Activated T-cell treated with anti-CD3 and anti-CD28 coated beads, Interleukin-2, amount 50 U/mL, for 4 hours (primary cell): ENCODE data around the gene AGR3. TPM values are rescaled to one million over a fixed set of nuclear protein-coding genes. Genes with fewer than 3 reads are reported as not detected.

ENCODE experiments used
- ATAC-seq, 2 donors: fragments of 200-7000 bp; cut with Tn5 transposase; one replicate each; pipeline ENCODE4 v1.10.0; 2021
- DNase-seq: peaks from one replicate; pipeline ENCODE4 v3.0.0-alpha.2; 2020
- H3K27me3 Mint-ChIP-seq: one replicate; pipeline ENCODE4 v1.8.0; 2021; ENCODE audit warnings: low read depth, mixed read lengths
- H3K36me3 Mint-ChIP-seq: one replicate; pipeline ENCODE4 v1.8.0; 2022; ENCODE audit warnings: mixed read lengths; ENCODE audit not compliant: insufficient read depth
- H3K4me1 Mint-ChIP-seq: one replicate; pipeline ENCODE4 v1.8.0; 2021; ENCODE audit warnings: low read depth, mixed read lengths
- H3K4me3 Mint-ChIP-seq: one replicate; pipeline ENCODE4 v1.8.0; 2021; ENCODE audit warnings: mild to moderate bottlenecking, moderate library complexity, mixed read lengths
- H3K9me3 Mint-ChIP-seq: one replicate; pipeline ENCODE4 v1.8.0; 2021; ENCODE audit warnings: mixed read lengths
- total RNA-seq, 3 donors: library from RNA; stranded (reverse); gene quantifications; one replicate each; pipeline ENCODE4 v1.2.1, GENCODE V29; 2021

Gene AGR3
- total RNA-seq, 3 donors from 2014 or later = not detected

GRCh38 chr7:16913643-16914042 lies 31.9 kb upstream of the AGR3 start:
- no peak for ATAC-seq
- no peaks in the 10 kb centered on the region for H3K27me3 Mint-ChIP-seq
- no peak overlapping the region for H3K4me3 Mint-ChIP-seq
- H3K36me3 Mint-ChIP-seq = no peaks in the 10 kb centered on the region
- DNase-seq = no peak
- H3K9me3 Mint-ChIP-seq = peaks cover 2% of the 10 kb centered on the region
- no peaks in the 10 kb centered on the region for H3K4me1 Mint-ChIP-seq

GRCh38 chr7:16912540-16912939 lies 30.8 kb upstream of the AGR3 start:
- ATAC-seq = no peak
- Mint-ChIP-seq H3K4me1 (no peaks in the 10 kb centered on the region), H3K9me3 (peaks cover 2% of the 10 kb centered on the region), H3K36me3 (no peaks in the 10 kb centered on the region), H3K4me3 (no peak overlapping the region), H3K27me3 (no peaks in the 10 kb centered on the region)
- DNase-seq = no peak

- Mint-ChIP-seq H3K4me3 (no peak overlapping the region), H3K36me3 (no peaks in the 10 kb centered on the region)
- no peak for ATAC-seq
These were observed 26.8 kb upstream of the AGR3 start for GRCh38 chr7:16908561-16908960.

GRCh38 chr7:16905300-16906044 lies 23.7 kb upstream of the AGR3 start:
- H3K4me1 Mint-ChIP-seq = no peaks in the 10 kb centered on the region
- no peak for ATAC-seq
- no peak overlapping the region for H3K4me3 Mint-ChIP-seq
- H3K27me3 Mint-ChIP-seq = peaks cover 4% of the 10 kb centered on the region
- no peaks in the 10 kb centered on the region for H3K36me3 Mint-ChIP-seq
- DNase-seq = no peak
- peaks cover 3% of the 10 kb centered on the region for H3K9me3 Mint-ChIP-seq

More at GRCh38 chr7:16908561-16908960, 26.8 kb upstream of the AGR3 start:
- H3K27me3 Mint-ChIP-seq = peaks cover 4% of the 10 kb centered on the region
- no peaks in the 10 kb centered on the region for H3K4me1 Mint-ChIP-seq
- DNase-seq = no peak
- H3K9me3 Mint-ChIP-seq = peaks cover 2% of the 10 kb centered on the region

- DNase-seq (no peak), ATAC-seq (no peak)
- Mint-ChIP-seq H3K4me1 (no peaks in the 10 kb centered on the region), H3K4me3 (no peak overlapping the region), H3K36me3 (no peaks in the 10 kb centered on the region), H3K9me3 (peaks cover 3% of the 10 kb centered on the region), H3K27me3 (peaks cover 4% of the 10 kb centered on the region)
These were observed 22.3 kb upstream of the AGR3 start for GRCh38 chr7:16904076-16904475.

GRCh38 chr7:16900209-16900768 lies 18.5 kb upstream of the AGR3 start:
- Mint-ChIP-seq H3K9me3 (peaks cover 3% of the 10 kb centered on the region), H3K4me1 (no peaks in the 10 kb centered on the region), H3K36me3 (no peaks in the 10 kb centered on the region), H3K4me3 (no peak overlapping the region), H3K27me3 (no peaks in the 10 kb centered on the region)
- DNase-seq (no peak), ATAC-seq (no peak)

- no peak for DNase-seq
- no peak overlapping the region for H3K4me3 Mint-ChIP-seq
- no peak for ATAC-seq
- no peaks in the 10 kb centered on the region for H3K36me3 Mint-ChIP-seq
- no peaks in the 10 kb centered on the region for H3K27me3 Mint-ChIP-seq
- peaks cover 5% of the 10 kb centered on the region for H3K4me1 Mint-ChIP-seq
- no peaks in the 10 kb centered on the region for H3K9me3 Mint-ChIP-seq
These were observed 10.3 kb upstream of the AGR3 start for GRCh38 chr7:16891874-16892643.

GRCh38 chr7:16891338-16891737 lies 9.6 kb upstream of the AGR3 start:
- peak; percentile 43 to 62 for ATAC-seq
- DNase-seq = no peak
- no peaks in the 10 kb centered on the region for H3K27me3 Mint-ChIP-seq
- no peaks in the 10 kb centered on the region for H3K9me3 Mint-ChIP-seq
- no peaks in the 10 kb centered on the region for H3K36me3 Mint-ChIP-seq
- H3K4me3 Mint-ChIP-seq = no peak overlapping the region
- peaks cover 5% of the 10 kb centered on the region for H3K4me1 Mint-ChIP-seq

- peaks cover 5% of the 10 kb centered on the region for H3K4me1 Mint-ChIP-seq
- no peaks in the 10 kb centered on the region for H3K27me3 Mint-ChIP-seq
- no peak overlapping the region for H3K4me3 Mint-ChIP-seq
- DNase-seq (no peak), ATAC-seq (peak in 1 of 2 donors; percentile 32)
- H3K9me3 Mint-ChIP-seq = no peaks in the 10 kb centered on the region
- no peaks in the 10 kb centered on the region for H3K36me3 Mint-ChIP-seq
These were observed 8.2 kb upstream of the AGR3 start for GRCh38 chr7:16889851-16890415.

- Mint-ChIP-seq H3K4me1 (peaks cover 5% of the 10 kb centered on the region), H3K36me3 (no peaks in the 10 kb centered on the region), H3K9me3 (no peaks in the 10 kb centered on the region), H3K4me3 (no peak overlapping the region), H3K27me3 (no peaks in the 10 kb centered on the region)
- no peak for ATAC-seq
- no peak for DNase-seq
These were observed 7.5 kb upstream of the AGR3 start for GRCh38 chr7:16889305-16889704.

GRCh38 chr7:16883918-16884317 lies 2.1 kb upstream of the AGR3 start:
- no peaks in the 10 kb centered on the region for H3K4me1 Mint-ChIP-seq
- no peaks in the 10 kb centered on the region for H3K9me3 Mint-ChIP-seq
- no peaks in the 10 kb centered on the region for H3K36me3 Mint-ChIP-seq
- DNase-seq (no peak), ATAC-seq (no peak)
- no peaks in the 10 kb centered on the region for H3K27me3 Mint-ChIP-seq
- no peak overlapping the region for H3K4me3 Mint-ChIP-seq

- DNase-seq = no peak
- no peaks in the 10 kb centered on the region for H3K36me3 Mint-ChIP-seq
- no peaks in the 10 kb centered on the region for H3K27me3 Mint-ChIP-seq
- no peaks in the 10 kb centered on the region for H3K9me3 Mint-ChIP-seq
- no peak overlapping the region for H3K4me3 Mint-ChIP-seq
- no peaks in the 10 kb centered on the region for H3K4me1 Mint-ChIP-seq
- ATAC-seq = no peak
These were observed 1.2 kb downstream of the AGR3 start for GRCh38 chr7:16880554-16880953.

GRCh38 chr7:16879181-16879580 lies 2.6 kb downstream of the AGR3 start:
- Mint-ChIP-seq H3K27me3 (no peaks in the 10 kb centered on the region), H3K4me3 (no peak overlapping the region), H3K4me1 (no peaks in the 10 kb centered on the region), H3K36me3 (no peaks in the 10 kb centered on the region), H3K9me3 (no peaks in the 10 kb centered on the region)
- ATAC-seq = no peak
- DNase-seq = no peak

- H3K27me3 Mint-ChIP-seq = no peaks in the 10 kb centered on the region
- ATAC-seq = no peak
- no peaks in the 10 kb centered on the region for H3K4me1 Mint-ChIP-seq
- no peaks in the 10 kb centered on the region for H3K36me3 Mint-ChIP-seq
- no peak overlapping the region for H3K4me3 Mint-ChIP-seq
- DNase-seq = no peak
- H3K9me3 Mint-ChIP-seq = peaks cover 12% of the 10 kb centered on the region
These were observed 5.9 kb downstream of the AGR3 start for GRCh38 chr7:16875861-16876260.
